ENCODE data around the gene MRO.

The MRO gene

GRCh38 chr18:50832754-50833153 lies 12.9 kb upstream of the MRO start:
- no peak for DNase-seq

- no peak for DNase-seq
These were observed 10.7 kb upstream of the MRO start for GRCh38 chr18:50830544-50830943.

GRCh38 chr18:50829644-50830043 lies 9.8 kb upstream of the MRO start:
- DNase-seq: no peak

GRCh38 chr18:50826027-50826426 lies 6.2 kb upstream of the MRO start:
- DNase-seq: no peak

DNA sequence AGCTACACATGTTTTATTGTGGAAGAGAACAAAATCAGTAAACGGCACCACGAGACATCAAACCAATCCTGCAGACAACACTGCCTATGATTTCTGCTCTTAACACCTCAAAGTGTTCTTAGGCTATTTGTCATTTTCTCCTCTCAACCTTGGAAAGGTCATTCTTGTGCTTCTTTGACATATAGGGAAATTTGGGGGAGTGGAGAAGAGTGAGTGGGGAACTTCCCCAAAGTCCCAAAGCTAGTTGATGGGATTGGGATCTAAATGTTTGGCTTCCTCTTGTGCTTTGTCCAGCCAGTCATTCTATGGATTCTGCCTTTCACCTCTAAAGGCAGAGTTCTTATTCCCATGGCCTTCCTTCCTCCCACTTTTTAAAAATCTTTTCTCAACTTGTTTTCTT lies 5.8 kb upstream of the MRO start:
- DNase-seq: no peak

DNA sequence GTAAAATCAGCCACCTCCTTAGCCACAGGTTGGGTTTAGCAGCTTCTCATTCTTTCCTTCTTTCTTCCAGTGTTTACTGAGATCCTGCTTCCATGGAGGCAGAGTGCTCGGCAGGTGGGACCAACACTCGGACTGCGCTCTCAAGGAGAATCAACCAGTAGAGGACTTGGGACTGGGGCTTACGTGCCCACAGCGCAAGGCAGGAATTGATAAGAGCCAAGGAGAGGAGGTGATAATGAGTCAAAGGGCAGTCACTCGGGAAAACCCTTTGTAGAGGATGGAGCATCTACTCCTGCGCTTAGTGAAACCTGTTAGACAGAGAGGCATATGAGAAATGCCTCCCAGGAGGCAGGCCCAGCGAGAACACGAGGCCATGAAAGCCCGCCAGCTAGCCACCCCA lies 2.9 kb upstream of the MRO start:
- DNase-seq: no peak

- DNase-seq: no peak
These were observed 1.2 kb upstream of the MRO start for GRCh38 chr18:50820901-50821520.

GRCh38 chr18:50819027-50819727 lies 639 bp downstream of the MRO start:
- DNase-seq: no peak

GRCh38 chr18:50816419-50817166 lies 3.2 kb downstream of the MRO start:
- no peak for DNase-seq

- DNase-seq: no peak
These were observed 5.4 kb downstream of the MRO start for GRCh38 chr18:50814395-50814794.

DNA sequence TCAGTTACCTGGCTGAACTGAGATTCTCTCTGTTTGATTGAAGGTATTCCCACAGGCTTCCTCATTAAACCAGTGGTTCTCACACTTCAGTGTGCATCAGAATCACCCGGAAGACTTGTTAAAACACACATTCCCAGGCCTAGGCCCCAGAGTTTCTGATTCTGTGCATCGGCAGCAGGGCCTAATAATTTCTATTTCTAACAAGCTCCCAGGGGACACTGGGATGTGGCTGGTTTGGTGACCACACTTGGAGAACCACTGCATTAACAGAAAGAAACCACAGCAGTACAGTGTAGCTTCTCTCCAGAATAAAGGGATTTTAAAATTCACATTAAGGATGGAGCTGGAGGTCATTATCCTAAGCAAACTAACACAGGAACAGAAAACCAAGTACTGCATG lies 6.5 kb downstream of the MRO start:
- DNase-seq: no peak

- no peak for DNase-seq
These were observed 7.0 kb downstream of the MRO start for GRCh38 chr18:50812834-50813233.

DNA sequence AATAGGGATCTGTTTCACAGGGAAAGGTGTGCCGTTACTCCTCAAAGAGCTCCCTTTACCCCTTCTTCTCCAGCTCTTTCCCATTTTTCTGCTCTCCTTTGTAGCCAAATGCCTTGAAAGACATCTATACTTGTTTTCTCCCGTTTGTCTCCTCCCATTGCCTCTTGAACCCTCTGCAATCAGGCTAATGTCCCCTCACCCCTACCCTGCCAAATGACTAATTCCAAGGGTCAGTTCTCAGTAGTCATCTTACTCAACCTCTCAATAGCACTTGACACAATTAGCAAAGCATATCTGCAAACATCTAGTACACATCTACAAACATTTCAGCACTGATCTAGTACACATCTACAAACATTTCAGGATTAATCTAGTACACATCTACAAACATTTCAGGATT lies 12.6 kb downstream of the MRO start:
- DNase-seq: no peak

GRCh38 chr18:50806208-50806616 lies 13.6 kb downstream of the MRO start:
- DNase-seq: no peak

DNA sequence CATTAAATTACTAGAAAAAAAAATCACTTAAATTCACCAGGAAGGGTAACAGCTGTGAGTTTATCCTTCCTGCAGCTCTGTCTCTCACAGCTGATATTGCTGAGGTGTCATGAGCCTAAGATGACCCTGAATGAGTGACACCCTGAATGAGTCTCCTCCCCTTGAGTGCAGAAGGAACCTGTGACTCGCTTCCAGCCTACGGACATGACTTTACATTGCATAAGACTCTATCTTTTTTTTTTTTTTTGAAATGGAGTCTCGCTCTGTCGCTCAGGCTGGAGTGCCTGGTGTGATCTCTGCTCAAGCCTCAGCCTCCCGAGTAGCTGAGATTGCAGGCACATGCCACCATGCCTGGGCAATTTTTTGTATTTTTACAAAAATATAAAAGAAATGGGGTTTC lies 14.1 kb downstream of the MRO start:
- no peak for DNase-seq

DNA sequence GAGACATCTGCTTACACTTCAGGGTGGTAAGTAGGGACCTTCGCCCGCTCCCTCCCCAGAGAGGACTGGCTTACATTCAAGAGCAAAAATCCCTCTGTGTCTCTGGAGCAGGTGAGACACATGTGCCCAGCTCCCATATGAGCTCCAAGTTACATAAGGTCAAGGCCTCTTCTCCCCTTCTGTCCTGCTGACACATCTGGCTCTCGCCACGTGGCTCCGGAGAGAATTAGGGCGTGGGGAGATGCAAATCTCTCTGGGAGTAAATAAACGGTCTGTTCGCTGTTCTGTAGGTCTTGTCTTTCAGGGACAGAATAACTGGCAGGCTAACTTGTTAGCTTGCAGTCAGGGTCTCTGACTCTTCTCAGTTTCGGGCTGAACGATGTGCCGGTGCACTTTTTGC lies 16.2 kb downstream of the MRO start:
- no peak for DNase-seq

DNA sequence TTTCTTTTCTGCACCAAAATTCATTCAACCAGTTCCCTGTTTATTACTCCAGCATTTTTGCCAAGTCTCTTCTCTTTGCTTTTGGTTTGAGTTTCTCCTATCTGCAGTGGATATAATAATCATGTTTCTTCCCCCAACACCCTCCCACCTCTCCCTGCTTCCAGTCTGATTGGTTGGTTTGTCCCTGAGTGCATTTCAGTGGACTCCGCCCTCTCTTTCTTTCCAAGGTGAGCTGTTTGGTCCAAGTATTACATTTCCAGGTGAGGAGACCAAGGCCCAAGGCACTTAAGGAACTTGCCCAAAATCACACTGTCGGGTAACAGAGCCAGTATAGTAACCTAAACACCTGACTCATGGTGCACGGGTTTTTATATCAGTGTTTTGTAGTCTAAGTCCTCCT lies 17.7 kb downstream of the MRO start:
- DNase-seq: no peak

- no peak for DNase-seq
These were observed 22.7 kb downstream of the MRO start for GRCh38 chr18:50797142-50797541.

DNA sequence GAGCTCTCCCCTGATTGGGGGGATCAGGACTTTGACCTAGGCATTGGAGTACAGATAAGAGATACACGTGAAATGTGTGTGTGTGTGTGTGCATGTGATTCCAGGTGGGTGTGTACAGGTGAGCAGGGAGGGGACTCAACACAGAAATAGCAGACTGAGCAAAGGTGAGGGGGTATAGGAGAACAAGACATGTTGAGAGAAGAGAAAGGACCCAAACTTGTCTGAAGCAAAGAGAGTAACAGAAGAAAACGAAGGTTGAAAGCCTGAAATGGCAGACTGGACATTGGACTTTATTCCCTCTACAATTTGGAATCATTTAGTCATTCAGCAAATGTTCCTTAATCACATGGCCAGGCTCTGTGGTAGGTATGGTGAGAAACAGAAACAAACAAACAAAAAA lies 23.3 kb downstream of the MRO start:
- DNase-seq: no peak

- no peak for DNase-seq
These were observed 25.9 kb downstream of the MRO start for GRCh38 chr18:50793641-50794565.

DNA sequence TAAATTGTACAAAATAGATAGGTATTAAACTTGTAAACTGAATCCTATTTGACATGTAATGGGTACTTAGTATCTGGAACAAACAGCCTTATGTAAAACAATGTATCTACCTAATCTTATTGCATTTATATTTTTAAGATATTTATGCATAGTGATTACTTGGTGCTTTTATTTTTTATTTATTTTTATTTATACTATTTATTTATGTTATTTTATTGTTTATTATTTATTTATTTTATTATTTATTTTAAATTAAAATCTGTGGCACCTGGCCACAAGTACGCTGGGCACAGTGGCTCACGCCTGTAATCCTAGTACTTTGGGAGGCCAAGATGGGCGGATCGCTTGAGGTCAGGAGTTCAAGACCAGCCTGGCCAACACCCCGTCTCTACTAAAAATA lies 26.9 kb downstream of the MRO start:
- no peak for DNase-seq

DNA sequence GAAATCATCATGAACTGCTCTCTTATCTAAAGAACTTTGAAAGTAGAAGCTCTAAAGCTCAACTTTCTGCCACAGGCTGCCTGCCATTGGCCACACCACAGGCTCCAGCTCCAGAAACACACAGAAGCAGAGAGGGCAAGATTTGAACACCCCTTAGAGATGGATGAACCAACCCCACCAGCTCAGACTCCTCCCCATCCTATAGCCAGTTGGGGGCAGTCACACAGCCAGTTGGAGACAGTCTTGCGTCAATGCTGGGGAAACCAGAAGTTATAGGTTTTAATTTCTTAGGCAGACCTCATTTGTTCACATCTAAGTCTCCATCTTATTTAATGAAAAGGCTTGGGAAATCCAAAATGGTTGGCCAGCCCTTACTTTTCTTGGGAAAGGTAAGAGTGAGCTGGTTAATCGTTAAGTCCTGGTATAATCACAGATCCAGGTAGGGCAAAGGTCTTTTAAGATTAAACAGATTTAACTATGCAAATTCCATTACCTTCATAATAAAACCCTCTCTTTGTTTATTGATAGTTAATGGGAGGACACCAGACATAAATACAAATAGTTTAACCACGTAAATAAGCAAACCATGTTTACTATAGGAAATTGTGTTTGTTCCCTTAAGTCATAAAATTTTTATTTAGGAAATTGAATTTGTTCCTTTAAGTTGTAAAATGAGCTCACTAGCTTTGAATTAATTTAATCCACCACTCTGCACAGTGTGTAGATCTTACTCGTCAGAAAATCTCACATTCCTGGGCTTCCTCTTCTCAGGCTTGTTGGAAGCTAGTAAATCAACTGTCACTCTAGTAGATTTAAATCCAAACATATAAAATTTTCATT lies 28.0 kb downstream of the MRO start:
- no peak for DNase-seq

Measured in NCI-H2081 treated with DMSO at 0.1 percent for 48 hours (cell line).